Right lobe of liver (tissue), 6 donors: Measurements from ENCODE around the gene ABCG2. TPM values are rescaled to one million over a fixed set of nuclear protein-coding genes. Genes with fewer than 3 reads are reported as not detected.

ENCODE experiments used
- ATAC-seq, 4 donors: fragments of 200-7000 bp; cut with Tn5 transposase; one replicate each; pipeline ENCODE4 v1.9.1; 2020; ENCODE audit warnings: mild to moderate bottlenecking in 4 of 4, moderate library complexity in 4 of 4
- DNase-seq, 3 donors: peaks; one replicate each; pipeline ENCODE4 v3.0.0-alpha.2; 2020
- H3K27ac ChIP-seq, 3 donors: fragments of 200-600 bp; one replicate each; pipeline ENCODE4 v1.8.0; 2022
- H3K27me3 ChIP-seq, 2 donors: fragments of 200-600 bp; one replicate each; pipeline ENCODE4 v1.8.0; 2022
- H3K36me3 ChIP-seq, 4 donors: fragments of 200-600 bp; sonication (generic) in 1 of 4; one replicate each; pipeline versions ENCODE4 v1.5.1 to v1.8.0; 2017 to 2022; ENCODE audit warnings: control low read depth in 1 of 4
- H3K4me1 ChIP-seq, 4 donors: fragments of 200-600 bp; sonication (generic) in 1 of 4; one replicate each; pipeline versions ENCODE4 v1.5.1 to v1.8.0; 2017 to 2022; ENCODE audit warnings: control low read depth in 1 of 4
- H3K4me3 ChIP-seq, 3 donors: fragments of 200-600 bp; one replicate each; pipeline ENCODE4 v1.8.0; 2022
- H3K9me3 ChIP-seq, 4 donors: fragments of 200-600 bp; sonication (generic) in 1 of 4; one replicate each; pipeline versions ENCODE4 v1.5.1 to v1.8.0; 2017 to 2022; ENCODE audit warnings: control low read depth in 1 of 4
- POLR2A ChIP-seq: fragments of 450-650 bp; IDR thresholded peaks from one replicate; pipeline ENCODE4 v1.6.1; 2017; ENCODE audit warnings: antibody characterized with exemption, mild to moderate bottlenecking
- WGBS: methylation state at CpG from one replicate; pipeline ENCODE4 v1.1.6; 2018; ENCODE audit warnings: low coverage, low lambda C conversion rate; ENCODE audit not compliant: insufficient coverage; ENCODE audit errors: missing lambda C conversion rate; 5-methylcytosine and 5-hydroxymethylcytosine counted together
- intact Hi-C, 2 donors: fragments of 100-400 bp; cut with DNase I; formaldehyde crosslinking; loops; one replicate each; pipeline versions ENCODE4 v1.11.2 to v1.14.1; 2022
- total RNA-seq, 6 experiments: library from RNA; depleted of rRNA in 2 of 6; stranded (reverse); fragments of >200 nt in 2 of 6; fragmentation: NEBNext Ultra II Directional in 3 of 6; extraction: Animal tissue kit (Norgen Biotek cat#: 25700) in 3 of 6; gene quantifications; one replicate each; pipeline versions ENCODE4 v1.1.0 to v1.2.4, GENCODE V29; 2016 to 2023
- TF ChIP-seq, protein P1 (sequence below), 4 donors: fragments of 200-600 bp in 3 of 4; fragments of 450-650 bp in 1 of 4; IDR thresholded peaks; one replicate each; pipeline versions ENCODE4 v1.5.1 to v1.8.0; 2016 to 2022; ENCODE audit warnings: antibody characterized with exemption in 4 of 4, mild to moderate bottlenecking in 2 of 4
- donor health status: DM: no; HTN: yes; CAD: no.
- donor health status: DM: no; HTN: no; CAD: no.
- donor health status: DM: no; HTN: no; CAD: no.
- donor health status: DM: no; HTN: yes; CAD: no.
- donor health status: DM: no; HTN: yes; CAD: no.

ABCG2 gene
- total RNA-seq, 6 experiments from 2014 or later = 6.4 to 11.4 (median 8.1) TPM

DNA sequence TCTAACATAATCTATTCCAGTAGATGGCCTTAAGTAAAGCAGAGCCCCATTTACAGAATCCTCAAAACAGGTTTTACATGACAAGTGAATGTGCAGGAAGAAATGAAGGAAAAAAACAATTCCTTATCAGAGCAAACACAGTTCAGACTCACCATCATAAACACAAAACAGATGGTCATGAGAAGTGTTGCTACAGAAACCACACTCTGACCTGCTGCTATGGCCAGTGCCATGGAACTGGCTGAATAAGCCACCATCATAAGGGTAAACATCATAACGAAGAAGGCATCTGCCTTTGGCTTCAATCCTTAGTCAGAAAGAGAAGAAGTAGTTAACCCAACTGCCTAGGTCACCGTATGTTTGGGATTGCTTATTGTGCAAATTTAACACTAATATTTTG, 61.1 kb downstream of the ABCG2 start:
- 68% methylated on average over 2 of the region's 2 CpGs for WGBS
- no peaks in the 10 kb centered on the region for H3K27me3 ChIP-seq
- no peaks in the 10 kb centered on the region for H3K9me3 ChIP-seq
- intact Hi-C loops = no loop called here
- H3K4me3 ChIP-seq = no peak overlapping the region
- H3K36me3 ChIP-seq = no peaks in the 10 kb centered on the region
- peaks cover 0 to 17% (median 0%) of the 10 kb centered on the region in 4 donors for H3K4me1 ChIP-seq
- ATAC-seq (no peak), DNase-seq (no peak)
- no peak overlapping the region for H3K27ac ChIP-seq
- TF ChIP-seq, protein P1, sequence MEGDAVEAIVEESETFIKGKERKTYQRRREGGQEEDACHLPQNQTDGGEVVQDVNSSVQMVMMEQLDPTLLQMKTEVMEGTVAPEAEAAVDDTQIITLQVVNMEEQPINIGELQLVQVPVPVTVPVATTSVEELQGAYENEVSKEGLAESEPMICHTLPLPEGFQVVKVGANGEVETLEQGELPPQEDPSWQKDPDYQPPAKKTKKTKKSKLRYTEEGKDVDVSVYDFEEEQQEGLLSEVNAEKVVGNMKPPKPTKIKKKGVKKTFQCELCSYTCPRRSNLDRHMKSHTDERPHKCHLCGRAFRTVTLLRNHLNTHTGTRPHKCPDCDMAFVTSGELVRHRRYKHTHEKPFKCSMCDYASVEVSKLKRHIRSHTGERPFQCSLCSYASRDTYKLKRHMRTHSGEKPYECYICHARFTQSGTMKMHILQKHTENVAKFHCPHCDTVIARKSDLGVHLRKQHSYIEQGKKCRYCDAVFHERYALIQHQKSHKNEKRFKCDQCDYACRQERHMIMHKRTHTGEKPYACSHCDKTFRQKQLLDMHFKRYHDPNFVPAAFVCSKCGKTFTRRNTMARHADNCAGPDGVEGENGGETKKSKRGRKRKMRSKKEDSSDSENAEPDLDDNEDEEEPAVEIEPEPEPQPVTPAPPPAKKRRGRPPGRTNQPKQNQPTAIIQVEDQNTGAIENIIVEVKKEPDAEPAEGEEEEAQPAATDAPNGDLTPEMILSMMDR (IDR thresholded peaks at IDR 0.05) = no peak
- TF ChIP-seq POLR2A = no peak

DNA sequence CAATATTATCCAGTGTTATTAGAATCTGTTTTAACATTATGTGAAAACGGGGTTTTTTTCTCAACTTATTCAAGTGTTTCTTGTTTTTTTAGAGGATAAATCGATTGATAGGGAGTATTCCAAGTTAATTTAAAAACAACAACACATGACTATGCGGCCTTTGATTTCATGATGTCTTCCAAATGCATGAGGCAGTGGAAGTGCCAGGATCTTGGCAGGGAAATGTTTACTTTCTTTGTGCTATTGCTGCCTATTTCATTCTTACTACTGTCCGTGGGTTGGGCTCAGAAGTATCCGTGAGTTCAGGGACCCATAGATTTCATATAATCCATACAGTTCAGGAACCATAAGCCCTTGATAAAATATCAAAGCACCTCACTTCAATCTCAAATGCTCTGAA, 64.6 kb downstream of the ABCG2 start:
- H3K27me3 ChIP-seq = no peaks in the 10 kb centered on the region
- H3K4me1 ChIP-seq = peaks cover 0 to 17% (median 0%) of the 10 kb centered on the region in 4 donors
- DNase-seq (peak in 1 of 3 donors; percentile 58), ATAC-seq (peak; percentile 81 to 94 (median 90))
- TF ChIP-seq, protein P1 (IDR thresholded peaks at IDR 0.05) = no peak
- TF ChIP-seq POLR2A = no peak
- intact Hi-C loops = no loop called here
- H3K36me3 ChIP-seq = no peaks in the 10 kb centered on the region
- H3K27ac ChIP-seq = peak overlapping the region in 2 of 3 donors; percentile 29 to 47
- H3K9me3 ChIP-seq = no peaks in the 10 kb centered on the region
- no peak overlapping the region for H3K4me3 ChIP-seq
- 32% methylated on average over 5 of the region's 5 CpGs for WGBS

DNA sequence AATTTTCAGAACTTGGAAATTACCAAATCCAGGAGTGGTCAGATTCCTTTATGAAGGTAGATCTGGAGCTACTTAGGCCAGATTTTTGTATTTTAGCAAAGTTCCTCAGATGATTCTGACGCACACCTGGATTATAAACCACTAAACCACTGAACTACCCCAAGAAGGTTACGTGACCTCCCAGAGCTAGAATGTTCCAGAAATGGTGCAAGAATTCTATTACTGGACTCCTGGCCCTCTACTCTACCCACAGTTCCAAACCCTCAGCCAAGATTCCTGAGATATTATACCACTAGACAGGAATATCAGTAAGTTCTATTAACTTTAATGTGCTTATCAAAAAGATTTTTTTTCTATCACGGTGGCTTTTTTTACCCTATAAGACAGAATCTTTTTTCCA, 67.1 kb downstream of the ABCG2 start:
- H3K4me3 ChIP-seq = no peak overlapping the region
- H3K9me3 ChIP-seq = no peaks in the 10 kb centered on the region
- no peak overlapping the region for H3K27ac ChIP-seq
- H3K36me3 ChIP-seq = no peaks in the 10 kb centered on the region
- TF ChIP-seq, protein P1 (IDR thresholded peaks at IDR 0.05) = no peak
- no peak for TF ChIP-seq POLR2A
- peak in 2 of 4 donors; percentile 44 to 49 for ATAC-seq
- intact Hi-C loops = no loop called here
- no peak for DNase-seq
- peaks cover 0 to 17% (median 0%) of the 10 kb centered on the region in 4 donors for H3K4me1 ChIP-seq
- H3K27me3 ChIP-seq = no peaks in the 10 kb centered on the region
- WGBS = 67% methylated on average over 2 of the region's 3 CpGs

DNA sequence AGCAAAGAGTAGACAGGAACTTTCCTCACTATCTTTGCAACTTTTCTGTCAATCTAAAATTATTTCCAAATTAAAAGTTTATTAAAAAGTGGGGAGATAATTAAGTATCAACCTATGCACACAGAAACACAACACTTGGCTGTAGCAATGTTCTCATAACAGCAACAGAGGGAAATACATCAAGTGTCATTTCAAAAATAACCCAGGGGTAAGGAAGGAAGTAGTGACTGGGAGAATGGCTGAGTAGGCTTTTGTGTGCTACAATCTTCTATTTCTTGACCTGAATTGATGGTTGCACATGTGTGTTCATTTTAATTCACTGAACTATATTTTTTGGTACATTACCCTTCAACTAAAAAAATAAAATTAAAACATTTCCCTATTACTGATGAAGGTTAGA, 67.5 kb downstream of the ABCG2 start:
- Histone ChIP-seq H3K4me3 (no peak overlapping the region), H3K27me3 (no peaks in the 10 kb centered on the region), H3K36me3 (no peaks in the 10 kb centered on the region), H3K27ac (no peak overlapping the region), H3K9me3 (no peaks in the 10 kb centered on the region), H3K4me1 (peaks cover 0 to 17% (median 0%) of the 10 kb centered on the region in 4 donors)
- DNase-seq (no peak), ATAC-seq (peak in 3 of 4 donors; percentile 22 to 39 (median 31))
- intact Hi-C loops = no loop called here
- TF ChIP-seq POLR2A = no peak
- TF ChIP-seq, protein P1 (IDR thresholded peaks at IDR 0.05) = no peak

DNA sequence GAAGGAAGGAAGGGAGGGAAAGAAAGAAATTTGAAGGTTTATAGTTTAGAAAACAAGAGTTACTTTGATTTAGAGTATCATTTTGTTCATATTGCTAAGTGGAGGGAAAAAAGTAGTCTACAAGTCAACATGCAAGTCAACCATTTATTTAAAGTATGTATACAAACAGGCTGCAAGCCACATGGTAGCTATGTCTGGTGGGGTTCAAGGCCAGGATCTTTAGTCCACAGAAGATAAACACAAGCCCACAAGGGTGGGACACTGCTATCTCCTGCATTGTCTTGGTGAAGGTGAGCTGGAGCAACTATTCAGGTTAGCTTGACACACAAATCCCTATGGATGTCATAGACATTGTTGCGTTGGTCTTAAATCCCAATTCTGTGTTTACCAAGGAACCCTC, 71.4 kb downstream of the ABCG2 start:
- Histone ChIP-seq H3K4me1 (peaks cover 0 to 9% (median 2%) of the 10 kb centered on the region in 4 donors), H3K4me3 (no peak overlapping the region), H3K27ac (no peak overlapping the region), H3K27me3 (no peaks in the 10 kb centered on the region), H3K36me3 (no peaks in the 10 kb centered on the region), H3K9me3 (no peaks in the 10 kb centered on the region)
- no peak for DNase-seq
- ATAC-seq = no peak
- no CpG with 5 or more reads among the region's 1 CpG for WGBS
- TF ChIP-seq, protein P1 (IDR thresholded peaks at IDR 0.05) = no peak
- TF ChIP-seq POLR2A = no peak
- intact Hi-C loops = no loop called here
